ENCODE results near the gene COL5A2. TPM values are rescaled to one million over a fixed set of nuclear protein-coding genes. Genes with fewer than 3 reads are reported as not detected.

COL5A2 gene
- total and polyA plus RNA-seq, 2 donors (not counting 3 experiments of a cell fraction or from before 2014, with no cell fraction given): 47.4 to 123 TPM

GRCh38 chr2:189092936-189093335 lies 86.6 kb downstream of the COL5A2 start:
- Histone ChIP-seq H4K20me1 (replicated peaks; ENCODE audit: control insufficient read depth, extremely low read depth, insufficient read depth, low read length) (no peaks in the 10 kb centered on the region), H3K4me3 (replicated peaks in 1 of 3; ENCODE audit: insufficient read depth in 1 of 3, low read depth in 1 of 3, low read length in 3 of 3) (no peak overlapping the region), H3K4me1 (ENCODE audit: control insufficient read depth, extremely low read depth, insufficient read depth, low read length) (peaks cover 15% of the 10 kb centered on the region), H3K79me2 (ENCODE audit: control insufficient read depth, insufficient read depth, low read length) (no peaks in the 10 kb centered on the region), H2AFZ (ENCODE audit: low read depth, low read length) (no peak overlapping the region), H3K9me1 (replicated peaks; ENCODE audit: control insufficient read depth, extremely low read depth, insufficient read depth, low read length) (no peaks in the 10 kb centered on the region), H3K9ac (replicated peaks; ENCODE audit: extremely low read depth, insufficient read depth, low read length) (no peak overlapping the region), H3K4me2 (ENCODE audit: insufficient read depth, low read length) (no peak overlapping the region), H3K27ac (ENCODE audit: insufficient read depth, low read depth, low read length) (no peak overlapping the region), H3K9me3 (replicated peaks; ENCODE audit: control insufficient read depth, insufficient read depth, low read length) (no peaks in the 10 kb centered on the region), H3K36me3 (ENCODE audit: control insufficient read depth in 2 of 2, extremely low read depth in 1 of 2, insufficient read depth in 2 of 2, low read length in 2 of 2) (peaks cover 5 to 10% of the 10 kb centered on the region in 2 experiments), H3K27me3 (ENCODE audit: control insufficient read depth in 2 of 2, insufficient read depth in 2 of 2, low read length in 2 of 2) (no peaks in the 10 kb centered on the region)
- dilution Hi-C loops (cut with MboI; ENCODE audit: extremely low pct_ligation_motif_present, low sequenced_read_pairs): no loop called here
- FAIRE-seq (no peak), DNase-seq (ENCODE audit: low read depth, low spot score) (no peak)
- intact Hi-C loops (cut with micrococcal nuclease): no loop called here
- no TSS peak for BruUV-seq (replicated peaks)
- ChIA-PET CTCF (interaction anchor here (1.3 to 3.4 kb wide), 4 partner anchors 85 to 320 kb away, joined by 4 to 38 read pairs (median 20); no protein-coding TSS in a partner anchor), POLR2A (no interaction called here)
- TF ChIP-seq JUN (IDR thresholded peaks at IDR 0.05; ENCODE audit: borderline replicate concordance, insufficient read depth, insufficient read length, low read depth): no peak
- no peak for TF ChIP-seq MAX (IDR thresholded peaks at IDR 0.05; ENCODE audit: insufficient read depth, insufficient read length)
- no peak for TF ChIP-seq POLR2A (IDR thresholded peaks at IDR 0.05; ENCODE audit: low read depth, low read length)
- TF ChIP-seq EZH2 (IDR thresholded peaks at IDR 0.05; ENCODE audit: borderline replicate concordance, low read depth, low read length, severe bottlenecking): no peak
- no peak for TF ChIP-seq GATA2 (IDR thresholded peaks at IDR 0.05; ENCODE audit: insufficient read depth, insufficient read length, low read depth, low read length)
- TF ChIP-seq POLR2AphosphoS5 (IDR thresholded peaks at IDR 0.05; ENCODE audit: insufficient read depth, low read depth, low read length): no peak
- TF ChIP-seq MYC (IDR thresholded peaks at IDR 0.05; ENCODE audit: low read depth, low read length): no peak
- TF ChIP-seq FOS (IDR thresholded peaks at IDR 0.05; ENCODE audit: borderline replicate concordance, insufficient read depth, low read length): no peak
- TF ChIP-seq CTCF (IDR thresholded peaks at IDR 0.05; ENCODE audit: extremely low read depth in 1 of 2, insufficient read depth in 1 of 2, low read depth in 1 of 2, low read length in 2 of 2): no peak

Data from endothelial cell of umbilical vein (primary cell).